Measurements from ENCODE around the gene BCL7C.

DNA sequence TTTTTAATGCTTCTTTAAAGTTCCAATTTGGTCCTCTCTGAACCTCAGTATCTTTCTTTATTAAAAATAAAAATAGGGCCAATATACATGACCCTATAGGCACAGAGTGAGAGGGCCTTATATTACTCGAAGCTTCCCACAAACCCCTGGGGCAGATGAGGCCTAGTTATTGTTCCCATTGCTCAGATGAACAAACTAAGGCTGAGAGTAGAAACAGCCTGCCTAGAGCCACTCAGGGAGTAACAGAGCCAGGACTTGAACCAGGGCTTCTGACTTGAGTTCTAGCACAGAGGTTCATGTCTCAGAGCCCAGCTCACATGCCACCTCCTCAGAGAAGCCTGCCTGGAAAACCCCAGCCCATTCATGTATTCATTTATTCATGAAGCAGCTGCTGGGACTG lies 7.7 kb downstream of the BCL7C start:
- TF ChIP-seq, protein P1, sequence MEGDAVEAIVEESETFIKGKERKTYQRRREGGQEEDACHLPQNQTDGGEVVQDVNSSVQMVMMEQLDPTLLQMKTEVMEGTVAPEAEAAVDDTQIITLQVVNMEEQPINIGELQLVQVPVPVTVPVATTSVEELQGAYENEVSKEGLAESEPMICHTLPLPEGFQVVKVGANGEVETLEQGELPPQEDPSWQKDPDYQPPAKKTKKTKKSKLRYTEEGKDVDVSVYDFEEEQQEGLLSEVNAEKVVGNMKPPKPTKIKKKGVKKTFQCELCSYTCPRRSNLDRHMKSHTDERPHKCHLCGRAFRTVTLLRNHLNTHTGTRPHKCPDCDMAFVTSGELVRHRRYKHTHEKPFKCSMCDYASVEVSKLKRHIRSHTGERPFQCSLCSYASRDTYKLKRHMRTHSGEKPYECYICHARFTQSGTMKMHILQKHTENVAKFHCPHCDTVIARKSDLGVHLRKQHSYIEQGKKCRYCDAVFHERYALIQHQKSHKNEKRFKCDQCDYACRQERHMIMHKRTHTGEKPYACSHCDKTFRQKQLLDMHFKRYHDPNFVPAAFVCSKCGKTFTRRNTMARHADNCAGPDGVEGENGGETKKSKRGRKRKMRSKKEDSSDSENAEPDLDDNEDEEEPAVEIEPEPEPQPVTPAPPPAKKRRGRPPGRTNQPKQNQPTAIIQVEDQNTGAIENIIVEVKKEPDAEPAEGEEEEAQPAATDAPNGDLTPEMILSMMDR (IDR thresholded peaks at IDR 0.05): no peak
- TF ChIP-seq ZFX (IDR thresholded peaks at IDR 0.05; ENCODE audit: borderline replicate concordance): no peak

Measured in 22Rv1 (cell line).